ENCODE measurements around the gene RABL6.

- TF ChIP-seq CTCF (IDR thresholded peaks at IDR 0.05; ENCODE audit: insufficient read depth, low read depth, low read length): no peak
- no peak for TF ChIP-seq EZH2 (IDR thresholded peaks at IDR 0.05; ENCODE audit: insufficient read depth, low read length)
These were observed 46.5 kb downstream of the RABL6 start for GRCh38 chr9:136854113-136854841.
